Endothelial cell of umbilical vein (primary cell): ENCODE measurements around the gene PLA2G10. TPM values are rescaled to one million over a fixed set of nuclear protein-coding genes. Genes with fewer than 3 reads are reported as not detected.

ENCODE experiments used
- BruUV-seq: library from RNA; stranded (reverse); fragments of 400-500 nt; replicated peaks from 2 replicates; lab custom pipeline; 2021; lab: Mats Ljungman, UMichigan
- CTCF ChIA-PET: fragments of 300-600, 350-600 bp; sonication (Branson Sonifier 250); formaldehyde crosslinking; loops from one replicate; lab custom pipeline; 2021; ENCODE audit warnings: antibody characterized with exemption, inconsistent platforms; lab: Charles Lee
- POLR2A ChIA-PET: fragments of 300-600, 350-600 bp; sonication (Branson Sonifier 250); formaldehyde crosslinking; loops from one replicate; lab custom pipeline; 2021; ENCODE audit warnings: antibody characterized with exemption, inconsistent platforms; lab: Charles Lee
- DNase-seq: peaks from one replicate; pipeline ENCODE4 v3.0.0-alpha.2; 2011; ENCODE audit warnings: low read depth, low spot score
- FAIRE-seq: peaks from 2 replicates; lab custom pipeline; 2011; peaks lifted over from hg19 to GRCh38; lab: Jason Lieb, UNC
- H2AFZ ChIP-seq: 2 replicates; pipeline ENCODE4 v1.6.0; 2012; ENCODE audit warnings: low read depth, low read length, control low read depth, inconsistent platforms
- H3K27ac ChIP-seq: 2 replicates; pipeline ENCODE4 v1.5.1; 2011; ENCODE audit warnings: low read depth, mild to moderate bottlenecking, control low read depth, low read length, moderate library complexity; ENCODE audit not compliant: insufficient read depth
- H3K27me3 ChIP-seq, 2 experiments: 2 replicates each; pipeline versions ENCODE4 v1.6.0 to v1.6.1; 2011; ENCODE audit warnings: low read length in 2 of 2, mixed read lengths in 1 of 2; ENCODE audit not compliant: control insufficient read depth in 2 of 2, insufficient read depth in 2 of 2
- H3K36me3 ChIP-seq, 2 experiments: 2 replicates in 1 of 2; 3 replicates in 1 of 2; pipeline ENCODE4 v1.5.1; 2011; ENCODE audit warnings: low read length in 2 of 2, mild to moderate bottlenecking in 1 of 2, moderate library complexity in 1 of 2; ENCODE audit not compliant: control insufficient read depth in 2 of 2, insufficient read depth in 2 of 2; ENCODE audit errors: extremely low read depth in 1 of 2
- H3K4me1 ChIP-seq: 3 replicates; pipeline ENCODE4 v1.5.1; 2011; ENCODE audit warnings: mild to moderate bottlenecking, low read length; ENCODE audit not compliant: control insufficient read depth, insufficient read depth; ENCODE audit errors: extremely low read depth
- H3K4me2 ChIP-seq: 2 replicates; pipeline ENCODE4 v1.6.1; 2011; ENCODE audit warnings: low read length, control low read depth, mixed read lengths; ENCODE audit not compliant: insufficient read depth
- H3K4me3 ChIP-seq, 3 experiments: fragments of 200-600 bp in 1 of 3; sonication (generic), shearing (Covaris generic) in 1 of 3; replicated peaks in 1 of 3; 2 replicates each; pipeline ENCODE4 v1.5.1; 2011 to 2016; ENCODE audit warnings: control low read depth in 3 of 3, low read length in 3 of 3, mild to moderate bottlenecking in 2 of 3, inconsistent platforms in 1 of 3, low read depth in 1 of 3, moderate library complexity in 1 of 3; ENCODE audit not compliant: insufficient read depth in 1 of 3
- H3K79me2 ChIP-seq: 2 replicates; pipeline ENCODE4 v1.6.0; 2012; ENCODE audit warnings: low read length, inconsistent platforms; ENCODE audit not compliant: control insufficient read depth, insufficient read depth
- H3K9ac ChIP-seq: replicated peaks from 2 replicates; pipeline ENCODE3; 2011; ENCODE audit warnings: low read length, control low read depth; ENCODE audit not compliant: insufficient read depth; ENCODE audit errors: extremely low read depth
- H3K9me1 ChIP-seq: replicated peaks from 3 replicates; pipeline ENCODE4 v1.6.0; 2011; ENCODE audit warnings: mild to moderate bottlenecking, low read length; ENCODE audit not compliant: control insufficient read depth, insufficient read depth; ENCODE audit errors: extremely low read depth
- H3K9me3 ChIP-seq: replicated peaks from 2 replicates; pipeline ENCODE4 v1.5.1; 2012; ENCODE audit warnings: low read length, inconsistent platforms; ENCODE audit not compliant: control insufficient read depth, insufficient read depth
- H4K20me1 ChIP-seq: replicated peaks from 2 replicates; pipeline ENCODE3; 2011; ENCODE audit warnings: mild to moderate bottlenecking, low read length; ENCODE audit not compliant: control insufficient read depth, insufficient read depth; ENCODE audit errors: extremely low read depth
- CTCF ChIP-seq, 2 donors: IDR thresholded peaks; 1 replicate in 1 of 2; 2 replicates in 1 of 2; pipeline ENCODE4 v1.5.1; 2011; ENCODE audit warnings: low read length in 2 of 2, mild to moderate bottlenecking in 2 of 2, moderate library complexity in 2 of 2, control low read depth in 1 of 2, inconsistent platforms in 1 of 2, low read depth in 1 of 2; ENCODE audit not compliant: insufficient read depth in 1 of 2; ENCODE audit errors: extremely low read depth in 1 of 2
- EZH2 ChIP-seq: IDR thresholded peaks from 2 replicates; pipeline ENCODE4 v1.6.1; 2012; ENCODE audit warnings: borderline replicate concordance, low read depth, mild to moderate bottlenecking, moderate library complexity, low read length, inconsistent platforms; ENCODE audit not compliant: severe bottlenecking
- FOS ChIP-seq: IDR thresholded peaks from 2 replicates; pipeline ENCODE4 v1.6.1; 2011; ENCODE audit warnings: mild to moderate bottlenecking, low read length, moderate library complexity, borderline replicate concordance; ENCODE audit not compliant: insufficient read depth
- GATA2 ChIP-seq: IDR thresholded peaks from 2 replicates; pipeline ENCODE4 v1.7.0; 2011; ENCODE audit warnings: low read depth, mild to moderate bottlenecking, moderate library complexity, mixed read lengths, low read length; ENCODE audit not compliant: insufficient read length, insufficient read depth
- JUN ChIP-seq: IDR thresholded peaks from 2 replicates; pipeline ENCODE4 v1.6.1; 2011; ENCODE audit warnings: borderline replicate concordance, low read depth; ENCODE audit not compliant: insufficient read length, insufficient read depth
- MAX ChIP-seq: IDR thresholded peaks from 2 replicates; pipeline ENCODE4 v1.6.1; 2011; ENCODE audit not compliant: insufficient read depth, insufficient read length
- MYC ChIP-seq: IDR thresholded peaks from one replicate; pipeline ENCODE4 v1.6.1; 2011; ENCODE audit warnings: mild to moderate bottlenecking, low read depth, low read length
- POLR2A ChIP-seq: IDR thresholded peaks from 2 replicates; pipeline ENCODE4 v1.6.1; 2012; ENCODE audit warnings: low read depth, mild to moderate bottlenecking, control low read depth, low read length
- POLR2AphosphoS5 ChIP-seq: IDR thresholded peaks from 2 replicates; pipeline ENCODE4 v1.6.1; 2012; ENCODE audit warnings: low read depth, mild to moderate bottlenecking, control low read depth, low read length, moderate library complexity; ENCODE audit not compliant: insufficient read depth
- dilution Hi-C: fragments of 300-500 bp; cut with MboI; formaldehyde crosslinking; loops from one replicate; pipeline ENCODE4 v1.15.0; 2019; ENCODE audit warnings: low sequenced_read_pairs; ENCODE audit not compliant: extremely low pct_ligation_motif_present
- intact Hi-C: fragments of 100-400 bp; cut with micrococcal nuclease; formaldehyde crosslinking; loops from one replicate; pipeline ENCODE4 v1.10.0; 2022
- polyA plus RNA-seq, 4 experiments: library from polyadenylated mRNA; depleted of rRNA in 3 of 4; stranded (reverse) in 3 of 4; unstranded in 1 of 4; fragments of >200 nt; gene quantifications; 2 replicates each; pipeline versions ENCODE4 v1.2.1 to v1.2.3, GENCODE V29; 2011 to 2012; ENCODE audit warnings: missing spikeins in 1 of 4
- small RNA-seq: library from RNA; depleted of rRNA; stranded (forward); fragments of <200 nt; gene quantifications from one replicate; pipeline ENCODE3, GENCODE V24; 2012; ENCODE audit warnings: low replicate concordance, low read depth; ENCODE audit not compliant: insufficient read depth, insufficient read length
- total RNA-seq: library from RNA; stranded (reverse); gene quantifications from 2 replicates; pipeline ENCODE4 v1.2.3, GENCODE V29; 2021

The PLA2G10 gene
- total and polyA plus RNA-seq, 2 donors (not counting 3 experiments of a cell fraction or from before 2014, with no cell fraction given), result 0.25 TPM; not detected in 1

- H3K9me3 ChIP-seq, result no peaks in the 10 kb centered on the region
- H3K27me3 ChIP-seq, result no peaks in the 10 kb centered on the region
- H3K4me3 ChIP-seq, result no peak overlapping the region
- no peak for TF ChIP-seq EZH2
- TF ChIP-seq POLR2A, result no peak
- TF ChIP-seq POLR2AphosphoS5, result no peak
- no peak for TF ChIP-seq GATA2
- no peak for TF ChIP-seq MAX
- no peak for TF ChIP-seq FOS
- TF ChIP-seq CTCF (IDR thresholded peaks at IDR 0.05; ENCODE audit: extremely low read depth in 1 of 2, insufficient read depth in 1 of 2, low read depth in 1 of 2, low read length in 2 of 2), result no peak
- no peak for TF ChIP-seq JUN
- TF ChIP-seq MYC, result no peak
- no TSS peak for BruUV-seq
- dilution Hi-C loops, result no loop called here
- DNase-seq (no peak), FAIRE-seq (no peak)
- H3K4me1 ChIP-seq, result peaks cover 16% of the 10 kb centered on the region
- no peak overlapping the region for H3K4me2 ChIP-seq
- intact Hi-C loops, result no loop called here
- H3K36me3 ChIP-seq, result peaks cover 0 to 4% of the 10 kb centered on the region in 2 experiments
- H3K79me2 ChIP-seq, result peaks cover 13% of the 10 kb centered on the region
- no peaks in the 10 kb centered on the region for H4K20me1 ChIP-seq
- no peak overlapping the region for H2AFZ ChIP-seq
- no peaks in the 10 kb centered on the region for H3K9me1 ChIP-seq
- ChIA-PET POLR2A (no interaction called here), CTCF (interaction anchor here (0.6 kb wide), 1 partner anchor 1027 kb away, joined by 3 read pairs; no protein-coding TSS in a partner anchor)
- no peak overlapping the region for H3K9ac ChIP-seq
- no peak overlapping the region for H3K27ac ChIP-seq
Observed at GRCh38 chr16:14627078-14627477, 67.0 kb downstream of the PLA2G10 start.

Small RNAs within 50 kb of the gene (small RNA-seq; reads per million reads assigned to genes)
- not detected for gene RNU7-125P

Other genes starting within 250 kb of the PLA2G10 start
- 22.3 and 24.6 TPM in 2 replicates for gene PARN, start 64.0 kb downstream of the PLA2G10 start, total RNA-seq
- 11.3 and 16.9 TPM in 2 replicates for gene PARN, start 64.0 kb downstream of the PLA2G10 start, polyA plus RNA-seq
- 73.5 and 84.6 TPM in 2 replicates for gene BFAR, start 61.4 kb downstream of the PLA2G10 start, total RNA-seq
- gene BFAR, start 61.4 kb downstream of the PLA2G10 start, polyA plus RNA-seq, result 49.8 and 57.3 TPM in 2 replicates
- gene NPIPA3, start 9.1 kb upstream of the PLA2G10 start, total RNA-seq, result 1.4 and 3.0 TPM in 2 replicates
- 2.2 and 4.8 TPM in 2 replicates for gene NPIPA3, start 9.1 kb upstream of the PLA2G10 start, polyA plus RNA-seq
- 5.4 and 6.9 TPM in 2 replicates for gene NPIPA2, start 48.2 kb upstream of the PLA2G10 start, total RNA-seq
- 0.56 and 1.1 TPM in 2 replicates for gene NPIPA2, start 48.2 kb upstream of the PLA2G10 start, polyA plus RNA-seq
- 137 and 148 TPM in 2 replicates for gene NOMO1, start 139.4 kb upstream of the PLA2G10 start, total RNA-seq
- gene NOMO1, start 139.4 kb upstream of the PLA2G10 start, polyA plus RNA-seq, result 138 and 140 TPM in 2 replicates
- 81.6 and 96.1 TPM in 2 replicates for gene NPIPA1, start 243.1 kb upstream of the PLA2G10 start, total RNA-seq
- 53.2 and 58.1 TPM in 2 replicates for gene NPIPA1, start 243.1 kb upstream of the PLA2G10 start, polyA plus RNA-seq